Psoas muscle (tissue), 8 donors: ENCODE measurements around the gene SWSAP1. TPM values are rescaled to one million over a fixed set of nuclear protein-coding genes. Genes with fewer than 3 reads are reported as not detected.

Experiments
- ATAC-seq, 4 donors: fragments of 200-7000 bp; cut with Tn5 transposase; one replicate each; pipeline ENCODE4 v1.9.1; 2020; ENCODE audit warnings: moderate library complexity in 3 of 4, mild to moderate bottlenecking in 2 of 4
- DNase-seq, 2 donors: peaks; one replicate each; pipeline ENCODE4 v3.0.0-alpha.2; 2020
- H3K27ac ChIP-seq: fragments of 200-600 bp; one replicate; pipeline ENCODE4 v1.8.0; 2022
- H3K27me3 ChIP-seq, 3 donors: fragments of 200-600 bp in 1 of 3; one replicate each; pipeline versions ENCODE4 v1.6.1 to v1.8.0; 2013 to 2022; ENCODE audit warnings: low read length in 2 of 3, mild to moderate bottlenecking in 2 of 3, moderate library complexity in 1 of 3; ENCODE audit not compliant: insufficient read depth in 3 of 3
- H3K36me3 ChIP-seq, 2 donors: fragments of 200-600 bp in 1 of 2; one replicate each; pipeline versions ENCODE4 v1.6.1 to v1.8.0; 2013 to 2022; ENCODE audit warnings: low read depth in 1 of 2, mild to moderate bottlenecking in 1 of 2, moderate library complexity in 1 of 2; ENCODE audit not compliant: insufficient read depth in 1 of 2
- H3K4me1 ChIP-seq: fragments of 200-600 bp; one replicate; pipeline ENCODE4 v1.8.0; 2022
- H3K4me3 ChIP-seq: fragments of 200-600 bp; one replicate; pipeline ENCODE4 v1.8.0; 2022; ENCODE audit warnings: mild to moderate bottlenecking
- H3K9me3 ChIP-seq: fragments of 200-600 bp; one replicate; pipeline ENCODE4 v1.8.0; 2022
- CTCF ChIP-seq: fragments of 200-600 bp; IDR thresholded peaks from one replicate; pipeline ENCODE4 v1.8.0; 2022; ENCODE audit warnings: antibody characterized with exemption
- WGBS, 3 donors: extraction: QIAGEN DNeasy Blood & Tissue Kit; methylation state at CpG; one replicate each; pipeline versions ENCODE4 v1.1.6 to v1.1.7; 2013; 5-methylcytosine and 5-hydroxymethylcytosine counted together
- intact Hi-C, 2 donors: fragments of 100-400 bp; cut with DNase I; formaldehyde crosslinking; loops; one replicate each; pipeline versions ENCODE4 v1.11.0 to v1.14.2; 2022
- polyA plus RNA-seq, 3 donors: library from polyadenylated mRNA; stranded (reverse); fragments of 200-250 nt; gene quantifications; one replicate each; pipeline ENCODE4 v1.2.3, GENCODE V29; 2013
- total RNA-seq, 4 donors: library from RNA; stranded (reverse); fragmentation: NEBNext Ultra II Directional in 2 of 4; extraction: Animal tissue kit (Norgen Biotek cat#: 25700) in 2 of 4; gene quantifications; one replicate each; pipeline versions ENCODE4 v1.2.1 to v1.2.4, GENCODE V29; 2021 to 2023
- donor health status: healthy with polysubstance abuse.
- donor health status: DM: no; HTN: no; CAD: no; lungs with moderate emphysema.
- donor health status: Bipolar disorder and iron deficiency.
- donor health status: healthy.
- donor health status: DM: yes; HTN: yes; CAD: no.
- donor health status: DM: no; HTN: no; CAD: no.
- donor health status: DM: no; HTN: no; CAD: no.
- donor health status: DM: yes; HTN: yes; CAD: no.

The SWSAP1 gene
- total and polyA plus RNA-seq, 7 donors, result 1.1 to 3.9 (median 1.7) TPM

GRCh38 chr19:11380653-11381537 is 6.4 kb downstream of the SWSAP1 start:
- 1 to 2% (median 1%) methylated on average over 44 to 54 of the region's 54 CpGs for WGBS, 3 donors
- H3K36me3 ChIP-seq, result no peaks in the 10 kb centered on the region
- peak; percentile 95 to 97 for DNase-seq
- H3K4me3 ChIP-seq, result peak overlapping the region; percentile 74
- H3K4me1 ChIP-seq, result peaks cover 39% of the 10 kb centered on the region
- H3K27me3 ChIP-seq, result peaks cover 0 to 24% (median 8%) of the 10 kb centered on the region in 3 donors
- peak; percentile 65 for TF ChIP-seq CTCF
- peak; percentile 94 to 97 (median 96) for ATAC-seq
- intact Hi-C loops, result loop anchor here (5.0 kb wide), 3 partner anchors 41 to 206 kb away; partner anchors contain the start of gene ELAVL3 (in 1 of the 2)
- no peaks in the 10 kb centered on the region for H3K9me3 ChIP-seq
- peak overlapping the region; percentile 70 for H3K27ac ChIP-seq

- Histone ChIP-seq H3K4me3 (peak overlapping the region; percentile 53), H3K27me3 (peaks cover 0 to 24% (median 8%) of the 10 kb centered on the region in 3 donors), H3K4me1 (peaks cover 22% of the 10 kb centered on the region), H3K9me3 (no peaks in the 10 kb centered on the region), H3K36me3 (no peaks in the 10 kb centered on the region), H3K27ac (no peak overlapping the region)
- WGBS, 3 donors, result 1 to 2% (median 1%) methylated on average over 51 to 65 of the region's 65 CpGs
- DNase-seq (peak; percentile 51 to 71), ATAC-seq (peak in 2 of 4 donors; percentile 25 to 36)
- intact Hi-C loops, result loop anchor here (5.0 kb wide), 3 partner anchors 39 to 204 kb away; partner anchors contain the start of gene ELAVL3 (in 1 of the 2)
- TF ChIP-seq CTCF, result peak; percentile 57
Observed at GRCh38 chr19:11382898-11383705, 8.6 kb downstream of the SWSAP1 start.

- intact Hi-C loops, result loop anchor here (5.0 kb wide), 3 partner anchors 39 to 204 kb away; partner anchors contain the start of gene ELAVL3 (in 1 of the 2)
- Histone ChIP-seq H3K9me3 (no peaks in the 10 kb centered on the region), H3K27me3 (peaks cover 0 to 24% (median 8%) of the 10 kb centered on the region in 3 donors), H3K27ac (no peak overlapping the region), H3K4me3 (peak overlapping the region; percentile 53), H3K4me1 (peaks cover 22% of the 10 kb centered on the region), H3K36me3 (no peaks in the 10 kb centered on the region)
- no peak for TF ChIP-seq CTCF
- no peak for DNase-seq
- ATAC-seq, result no peak
- 2 to 3% (median 3%) methylated on average over 7 to 9 of the region's 9 CpGs for WGBS, 3 donors
Observed at GRCh38 chr19:11383706-11384048, 9.2 kb downstream of the SWSAP1 start.

- no peak for TF ChIP-seq CTCF
- intact Hi-C loops, result loop anchor here (5.0 kb wide), 3 partner anchors 38 to 203 kb away; partner anchors contain the start of gene ELAVL3 (in 1 of the 2)
- no peak overlapping the region for H3K27ac ChIP-seq
- 83 to 85% (median 83%) methylated on average over 5 of the region's 5 CpGs for WGBS, 3 donors
- ATAC-seq (no peak), DNase-seq (no peak)
- peaks cover 0 to 24% (median 8%) of the 10 kb centered on the region in 3 donors for H3K27me3 ChIP-seq
- no peaks in the 10 kb centered on the region for H3K9me3 ChIP-seq
- no peaks in the 10 kb centered on the region for H3K36me3 ChIP-seq
- peaks cover 22% of the 10 kb centered on the region for H3K4me1 ChIP-seq
- H3K4me3 ChIP-seq, result no peak overlapping the region
Observed at GRCh38 chr19:11384778-11385129, 10.3 kb downstream of the SWSAP1 start.
